HG03565 (cell line): ENCODE results near the gene DGKG.

Source experiments
- ATAC-seq: cut with Tn5 transposase; IDR thresholded peaks from one replicate; pipeline ENCODE4 v1.9.1; 2021; ENCODE audit warnings: mild to moderate bottlenecking, moderate library complexity; ENCODE audit not compliant: unreplicated experiment

The DGKG gene

GRCh38 chr3:186361762-186362536, at the start of gene DGKG:
DGKG (minus strand) TSS chr3:186362234; CDS start chr3:186320459, 41,775 bp downstream.
- no peak for ATAC-seq

- ATAC-seq: no peak
These were observed 49.1 kb upstream of the DGKG start for GRCh38 chr3:186411089-186411488.

GRCh38 chr3:186406669-186407635, 44.9 kb upstream of the DGKG start:
- ATAC-seq: no peak

DNA sequence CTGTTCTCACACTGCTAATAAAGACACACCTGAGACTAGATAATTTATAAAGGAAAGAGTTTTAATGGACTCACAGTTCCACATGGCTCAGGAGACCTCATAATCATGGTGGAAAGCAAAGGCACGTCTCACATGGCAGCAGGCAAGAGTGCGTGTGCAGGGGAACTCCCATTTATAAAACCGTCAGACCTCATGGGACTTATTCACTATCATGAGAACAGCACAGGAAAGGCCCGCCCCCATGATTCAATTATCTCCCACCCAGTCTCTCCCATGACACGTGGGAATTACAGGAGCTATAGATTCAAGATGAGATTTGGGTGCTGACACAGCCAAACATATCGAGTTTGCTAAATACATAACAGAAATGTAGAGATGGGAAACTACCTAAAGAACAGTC, 39.5 kb upstream of the DGKG start:
- no peak for ATAC-seq

DNA sequence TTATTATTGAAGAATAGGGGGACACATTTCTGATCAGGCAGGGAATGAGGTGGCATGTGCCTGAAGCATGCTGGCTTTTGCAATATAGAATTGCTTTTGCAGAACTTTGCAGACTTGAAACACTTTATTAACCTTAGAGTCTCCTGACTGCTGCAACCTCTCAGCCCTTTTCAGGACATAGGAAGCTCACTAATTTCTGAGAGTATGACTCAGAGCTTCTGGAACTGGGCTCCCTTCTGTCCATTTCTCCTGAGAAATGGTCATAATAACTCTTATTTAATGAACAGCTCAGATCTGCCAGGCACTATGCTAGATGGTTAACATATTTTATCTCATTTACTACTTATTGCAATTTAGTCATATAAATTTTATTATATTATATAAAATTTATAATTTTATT, 38.6 kb upstream of the DGKG start:
- ATAC-seq: no peak

GRCh38 chr3:186400026-186400425, 38.0 kb upstream of the DGKG start:
- ATAC-seq: no peak

DNA sequence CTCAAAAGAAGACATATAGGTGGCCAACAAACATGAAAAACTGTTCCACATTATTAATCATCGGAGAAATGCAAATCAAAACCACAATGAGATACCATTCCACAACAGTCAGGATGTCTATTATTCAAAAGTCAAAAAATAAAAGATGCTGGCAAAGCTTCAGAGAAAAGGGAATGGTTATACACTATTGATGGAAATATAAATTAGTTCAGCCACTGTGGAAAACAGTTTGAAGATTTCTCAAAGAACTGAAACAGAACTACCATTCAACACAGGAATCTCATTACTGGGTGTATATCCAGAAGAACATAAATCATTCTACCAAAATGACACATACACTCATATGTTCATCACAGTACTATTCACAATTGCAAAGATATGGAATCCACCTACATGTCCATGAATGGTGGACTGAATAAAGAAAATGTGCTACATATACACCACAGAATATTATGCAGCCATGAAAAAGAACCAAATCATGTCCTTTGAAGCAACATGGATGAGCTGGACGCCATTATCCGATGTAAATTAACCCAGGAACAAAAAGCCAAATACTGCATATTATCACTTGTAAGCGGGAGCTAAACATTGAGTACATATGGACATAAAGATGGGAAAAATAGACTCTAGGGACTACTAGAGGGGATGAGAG, 32.7 kb upstream of the DGKG start:
- no peak for ATAC-seq

GRCh38 chr3:186386883-186387560, 25.0 kb upstream of the DGKG start:
- no peak for ATAC-seq

GRCh38 chr3:186385856-186386602, 24.0 kb upstream of the DGKG start:
- no peak for ATAC-seq

DNA sequence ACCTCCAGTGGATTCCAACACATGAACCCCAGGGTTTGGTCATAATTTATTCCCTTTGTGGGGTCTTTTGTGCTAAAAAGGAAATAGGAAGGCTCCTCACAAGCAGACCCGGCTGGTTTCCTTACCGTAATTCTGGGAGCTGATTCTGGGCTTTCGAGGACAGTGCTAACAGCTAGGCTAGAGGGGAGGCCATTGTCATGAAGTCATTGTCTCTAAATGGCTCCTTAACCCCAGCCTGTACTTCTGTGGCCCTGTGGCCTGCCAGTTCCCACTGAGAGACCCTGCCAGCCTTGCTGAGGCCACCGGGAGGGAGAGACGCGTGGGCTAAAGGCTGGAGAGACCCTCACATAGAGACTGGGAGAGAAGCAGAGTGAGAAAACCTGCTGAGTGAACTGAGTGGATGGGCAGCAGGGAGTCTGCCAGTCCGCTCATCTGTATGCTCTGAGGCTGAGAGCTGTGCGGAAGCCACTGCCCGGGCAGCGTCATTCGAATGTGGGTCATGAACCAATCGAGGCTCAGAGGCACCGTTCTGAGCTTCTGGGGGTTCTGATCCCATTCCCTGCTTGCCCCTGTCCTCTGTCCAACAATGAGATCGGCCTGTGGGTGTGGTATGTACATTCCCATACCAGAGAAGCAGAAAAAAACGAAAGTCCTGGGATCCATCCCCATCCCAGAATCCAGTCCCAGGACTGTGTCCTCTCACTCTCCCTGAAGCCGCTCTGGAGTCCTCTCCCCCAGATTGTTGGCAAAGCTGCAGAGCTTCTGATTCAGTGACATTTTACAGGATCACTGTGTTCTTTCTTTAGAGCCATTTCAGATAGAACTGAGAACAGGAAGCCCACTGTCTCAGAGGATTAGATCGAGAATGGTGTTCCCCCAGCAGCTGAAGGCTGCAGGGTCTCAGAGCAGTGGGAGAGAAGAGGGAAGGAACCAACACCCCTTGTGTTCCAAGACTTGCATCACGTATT, 21.3 kb upstream of the DGKG start:
- ATAC-seq: no peak

- ATAC-seq: no peak
These were observed 20.3 kb upstream of the DGKG start for GRCh38 chr3:186382217-186382885.

- no peak for ATAC-seq
These were observed 19.6 kb upstream of the DGKG start for GRCh38 chr3:186381424-186382216.

GRCh38 chr3:186380622-186381380, 18.8 kb upstream of the DGKG start:
- ATAC-seq: no peak

DNA sequence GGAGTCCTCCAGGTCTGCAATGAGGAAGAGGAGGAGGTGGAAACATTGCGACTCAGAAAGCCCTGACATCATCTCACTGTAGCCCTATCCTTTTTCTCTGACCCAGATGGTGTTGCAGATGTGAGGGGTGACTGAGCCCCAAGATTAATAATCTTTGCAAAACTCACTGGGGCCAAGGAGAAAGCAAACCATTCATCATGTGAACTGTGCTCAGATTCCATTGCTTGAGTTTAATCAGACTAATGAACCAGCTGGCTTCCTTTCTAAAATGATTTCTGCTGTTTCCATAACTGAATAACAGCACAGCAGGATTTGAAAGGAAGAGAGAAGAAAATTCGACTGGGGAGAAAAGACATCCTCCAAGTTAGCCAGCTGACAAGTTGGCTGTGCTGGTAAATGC, 13.4 kb upstream of the DGKG start:
- no peak for ATAC-seq

GRCh38 chr3:186374376-186374775, 12.3 kb upstream of the DGKG start:
- ATAC-seq: no peak

GRCh38 chr3:186369217-186369616, 7.2 kb upstream of the DGKG start:
- no peak for ATAC-seq

GRCh38 chr3:186368717-186369116, 6.7 kb upstream of the DGKG start:
- no peak for ATAC-seq
